Hematopoietic multipotent progenitor cell treated with erythropoietin and hydrocortisone succinate and interleukin-3 and kit ligand, for 15 days (in vitro differentiated cells): Measurements from ENCODE around the gene KDM1B.
A peak's percentile ranks its signal among the peaks of the same experiment; 100 is the strongest.
"Not testable (repeated sequence)": the region's sequence is repeated elsewhere in the genome, so short reads cannot be mapped to it uniquely, and the experiment has no call there.

Experiments used
- DNase-seq: peaks from one replicate; pipeline ENCODE4 v3.0.0-alpha.2; 2015; ENCODE audit warnings: low spot score

The KDM1B gene

GRCh38 chr6:18148304-18149025 lies 6.8 kb upstream of the KDM1B start:
- DNase-seq: no peak

- not testable (repeated sequence) for DNase-seq
Measured at GRCh38 chr6:18151391-18151790, 3.8 kb upstream of the KDM1B start.

- DNase-seq: no peak
Measured at GRCh38 chr6:18151801-18152200, 3.4 kb upstream of the KDM1B start.

- DNase-seq: no peak
Measured at GRCh38 chr6:18153311-18153703, 1.9 kb upstream of the KDM1B start.

GRCh38 chr6:18154507-18155149 lies 594 bp upstream of the KDM1B start, which contains the start of gene TPMT:
TPMT (minus strand) TSS chr6:18155077; CDS start chr6:18149127, 5,950 bp downstream.
- no peak for DNase-seq

- DNase-seq: peak; percentile 36
Measured at GRCh38 chr6:18155864-18156421, 721 bp downstream of the KDM1B start.

- no peak for DNase-seq
Measured at GRCh38 chr6:18160911-18161310, 5.7 kb downstream of the KDM1B start.

- DNase-seq: no peak
Measured at GRCh38 chr6:18161431-18161830, 6.2 kb downstream of the KDM1B start.

- DNase-seq: no peak
Measured at GRCh38 chr6:18162401-18162800, 7.2 kb downstream of the KDM1B start.

- DNase-seq: no peak
Measured at GRCh38 chr6:18165751-18166150, 10.5 kb downstream of the KDM1B start.

- DNase-seq: no peak
Measured at GRCh38 chr6:18166312-18167036, 11.3 kb downstream of the KDM1B start.

GRCh38 chr6:18168264-18168663 lies 13.0 kb downstream of the KDM1B start:
- DNase-seq: no peak

GRCh38 chr6:18171871-18172270 lies 16.6 kb downstream of the KDM1B start:
- DNase-seq: no peak

GRCh38 chr6:18176198-18176597 lies 21.0 kb downstream of the KDM1B start:
- DNase-seq: not testable (repeated sequence)

GRCh38 chr6:18177286-18177965 lies 22.2 kb downstream of the KDM1B start:
- DNase-seq: no peak

GRCh38 chr6:18178960-18179615 lies 23.9 kb downstream of the KDM1B start:
- no peak for DNase-seq

- no peak for DNase-seq
Measured at GRCh38 chr6:18179770-18180356, 24.6 kb downstream of the KDM1B start.

- no peak for DNase-seq
Measured at GRCh38 chr6:18182568-18182967, 27.3 kb downstream of the KDM1B start.

GRCh38 chr6:18183766-18184165 lies 28.5 kb downstream of the KDM1B start:
- no peak for DNase-seq

- DNase-seq: no peak
Measured at GRCh38 chr6:18185624-18186023, 30.4 kb downstream of the KDM1B start.

GRCh38 chr6:18186033-18186432 lies 30.8 kb downstream of the KDM1B start:
- no peak for DNase-seq
